Cardiac fibroblast (primary cell): ENCODE results near the gene ZNF641.

ENCODE experiments used
- DNase-seq, 2 donors: peaks; one replicate each; pipeline versions ENCODE4 v3.0.0 to v3.0.0-alpha.2; 2010; ENCODE audit warnings: low read depth in 2 of 2
- H3K4me3 ChIP-seq, 2 donors: replicated peaks in 1 of 2; 1 replicate in 1 of 2; 2 replicates in 1 of 2; pipeline ENCODE4 v1.5.1; 2011; ENCODE audit warnings: low read depth in 2 of 2, low read length in 2 of 2, mild to moderate bottlenecking in 2 of 2, moderate library complexity in 1 of 2
- CTCF ChIP-seq: IDR thresholded peaks from one replicate; pipeline ENCODE4 v1.5.1; 2011; ENCODE audit warnings: low read depth, mild to moderate bottlenecking, low read length, inconsistent platforms

The ZNF641 gene

DNA sequence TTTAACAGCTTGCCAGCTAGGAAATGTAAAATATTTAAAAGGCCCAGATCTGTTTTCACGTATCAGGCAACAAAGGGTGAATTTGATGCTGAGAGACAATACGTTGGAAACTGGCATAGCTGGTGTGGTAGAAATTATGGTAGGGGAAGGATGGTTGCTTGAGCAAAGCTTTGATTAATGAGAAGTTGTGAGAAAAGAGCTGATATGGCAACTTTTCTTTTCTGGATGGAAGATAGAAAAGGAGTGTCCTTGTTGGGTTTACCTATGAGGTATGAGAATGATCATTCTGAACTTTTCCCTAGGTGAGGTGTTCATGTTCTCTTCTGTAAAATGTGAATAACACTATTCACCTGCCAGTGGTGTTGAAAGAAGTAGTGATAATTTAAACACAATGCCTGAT is 34.2 kb downstream of the ZNF641 start:
- no peak for TF ChIP-seq CTCF
- no peak for DNase-seq
- no peak overlapping the region for H3K4me3 ChIP-seq

DNA sequence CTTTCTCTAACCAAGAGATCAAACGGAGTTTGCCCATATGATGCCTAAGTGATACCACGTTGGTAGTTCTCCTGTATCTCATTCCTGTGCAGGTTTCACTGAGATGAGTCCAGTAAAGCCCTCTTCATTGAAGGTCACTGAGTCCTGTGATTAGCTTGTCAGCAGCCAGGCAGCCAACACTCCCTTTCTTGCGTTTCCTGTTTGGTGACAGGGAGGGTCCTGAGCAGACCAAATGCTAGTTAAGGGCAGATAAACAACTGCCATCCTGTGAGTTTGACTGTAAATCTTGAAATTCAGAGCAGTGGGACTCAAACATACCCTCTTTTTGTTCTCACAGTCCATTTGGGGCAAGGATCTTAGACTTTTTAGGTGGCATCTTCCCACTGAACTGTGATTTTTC is 39.4 kb downstream of the ZNF641 start:
- DNase-seq = no peak
- TF ChIP-seq CTCF = no peak
- no peak overlapping the region for H3K4me3 ChIP-seq

GRCh38 chr12:48307269-48307668 is 43.5 kb downstream of the ZNF641 start:
- no peak overlapping the region for H3K4me3 ChIP-seq
- TF ChIP-seq CTCF = no peak
- DNase-seq = no peak

DNA sequence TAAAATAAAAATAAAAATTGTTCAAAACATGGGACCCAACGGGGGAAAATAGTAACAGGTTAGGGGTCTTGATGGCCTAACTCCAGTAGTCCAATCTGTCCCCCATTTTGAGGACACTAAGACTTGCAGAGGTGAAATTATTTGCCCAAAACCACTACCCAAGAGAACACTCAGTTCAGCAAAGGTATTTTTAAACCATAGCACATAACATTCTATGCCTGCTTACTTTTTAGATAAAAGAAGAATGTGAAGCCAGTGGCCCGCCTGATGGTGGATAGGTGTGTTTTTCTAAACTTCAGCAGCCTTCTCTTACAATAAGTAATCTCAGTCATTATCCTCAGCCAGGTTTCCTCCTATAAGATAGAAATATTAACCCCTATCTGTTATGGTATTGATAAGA is 45.5 kb downstream of the ZNF641 start:
- DNase-seq = no peak
- no peak overlapping the region for H3K4me3 ChIP-seq
- TF ChIP-seq CTCF = no peak

DNA sequence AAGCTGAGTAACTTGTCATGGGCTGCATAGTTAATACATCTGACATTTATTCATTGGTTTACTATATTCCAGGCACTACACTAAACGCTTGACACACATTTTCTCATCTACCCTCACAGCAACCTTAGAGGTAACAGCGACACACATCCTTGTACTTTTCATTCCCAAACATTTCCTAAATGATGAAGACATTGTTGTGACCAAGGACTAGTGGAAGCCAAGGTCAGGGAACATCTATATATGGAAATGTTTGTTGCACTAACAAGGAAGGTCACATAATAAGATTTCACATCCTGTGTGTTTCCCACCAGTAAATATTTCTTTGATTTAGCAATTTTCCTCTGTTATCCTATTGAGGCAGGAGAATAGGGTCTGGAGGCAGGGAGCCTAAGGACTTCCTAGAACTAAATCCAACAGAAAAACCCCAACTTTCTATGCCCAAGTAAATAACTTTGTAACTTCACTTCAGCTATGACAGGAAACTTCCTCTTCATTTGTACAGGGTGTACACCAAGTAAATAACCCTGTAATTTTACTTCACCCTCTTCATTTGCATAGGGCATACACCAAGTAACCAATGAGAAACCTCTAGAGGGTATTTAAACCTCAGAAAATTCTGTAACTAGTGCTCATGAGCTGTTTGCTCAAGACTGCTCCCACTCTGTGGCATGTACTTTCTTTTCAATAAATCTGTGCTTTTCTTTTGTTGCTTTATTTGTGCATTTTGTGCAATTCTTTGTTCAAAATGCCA is 48.4 kb downstream of the ZNF641 start:
- DNase-seq = no peak
- TF ChIP-seq CTCF = no peak
- no peak overlapping the region for H3K4me3 ChIP-seq

GRCh38 chr12:48300774-48301173 is 49.9 kb downstream of the ZNF641 start:
- no peak overlapping the region for H3K4me3 ChIP-seq
- DNase-seq = no peak
- TF ChIP-seq CTCF = no peak
